HEK293 (cell line): Measurements from ENCODE around the gene CRYAB.
A peak's percentile ranks its signal among the peaks of the same experiment; 100 is the strongest.

Experiments used
- CTCF ChIA-PET: fragments of 350-600 bp; formaldehyde crosslinking; extraction: SDS; loops from one replicate; lab custom pipeline; 2021; ENCODE audit warnings: antibody characterized with exemption; lab: Yijun Ruan, JAX
- POLR2A ChIA-PET: fragments of 300-600 bp; formaldehyde crosslinking; extraction: SDS; loops from one replicate; lab custom pipeline; 2020; ENCODE audit warnings: antibody characterized with exemption, inconsistent platforms; lab: Yijun Ruan, JAX
- H3K27ac ChIP-seq: fragments of 200-500 bp; sonication (Bioruptor generic); 2 replicates; pipeline ENCODE4 v1.5.1; 2014; ENCODE audit warnings: low read depth, low read length, control low read depth, inconsistent platforms; ENCODE audit errors: extremely low read depth
- H3K36me3 ChIP-seq, 2 experiments: fragments of 200-500 bp in 1 of 2; sonication (Bioruptor generic) in 1 of 2; 1 replicate in 1 of 2; 2 replicates in 1 of 2; pipeline ENCODE4 v1.5.1; 2014 to 2017; ENCODE audit warnings: inconsistent platforms in 2 of 2, low read length in 2 of 2; ENCODE audit not compliant: control insufficient read depth in 2 of 2, insufficient read depth in 1 of 2
- H3K4me1 ChIP-seq: fragments of 200-500 bp; sonication (Bioruptor generic); 2 replicates; pipeline ENCODE4 v1.5.1; 2014; ENCODE audit warnings: mild to moderate bottlenecking, low read length, inconsistent platforms; ENCODE audit not compliant: control insufficient read depth, insufficient read depth
- H3K4me3 ChIP-seq: 2 replicates; pipeline ENCODE4 v1.5.1; 2011; ENCODE audit warnings: low read depth, mild to moderate bottlenecking, control low read depth, low read length, moderate library complexity
- H3K9me3 ChIP-seq: fragments of 200-500 bp; sonication (Bioruptor generic); 2 replicates; pipeline ENCODE4 v1.5.1; 2014; ENCODE audit warnings: low read depth, low read length, inconsistent platforms; ENCODE audit not compliant: control insufficient read depth, insufficient read depth
- KLF17 ChIP-seq: fragments of 450-650 bp; formaldehyde crosslinking; IDR thresholded peaks from 2 replicates; pipeline ENCODE4 v1.5.1; 2016; ENCODE audit warnings: missing biosample characterization, missing genetic modification characterization
- PBX3 ChIP-seq: sonication (generic); formaldehyde crosslinking; IDR thresholded peaks from 2 replicates; pipeline ENCODE4 v1.8.1; 2022; ENCODE audit warnings: mild to moderate bottlenecking, moderate library complexity, missing genetic modification reagents
- RBAK ChIP-seq: fragments of 450-650 bp; formaldehyde crosslinking; IDR thresholded peaks from 2 replicates; pipeline ENCODE4 v1.5.1; 2016; ENCODE audit warnings: missing biosample characterization, missing genetic modification characterization
- ZFP3 ChIP-seq: fragments of 450-650 bp; formaldehyde crosslinking; IDR thresholded peaks from 2 replicates; pipeline ENCODE4 v1.5.1; 2016; ENCODE audit warnings: low read depth, missing biosample characterization, missing genetic modification characterization
- ZFP41 ChIP-seq: fragments of 450-650 bp; formaldehyde crosslinking; IDR thresholded peaks from 2 replicates; pipeline ENCODE4 v1.5.1; 2016; ENCODE audit warnings: missing biosample characterization, missing genetic modification characterization, borderline replicate concordance
- ZNF138 ChIP-seq: fragments of 450-650 bp; formaldehyde crosslinking; IDR thresholded peaks from 2 replicates; pipeline ENCODE4 v1.5.1; 2016; ENCODE audit warnings: missing biosample characterization, missing genetic modification characterization, borderline replicate concordance
- ZNF202 ChIP-seq: fragments of 450-650 bp; formaldehyde crosslinking; IDR thresholded peaks from 2 replicates; pipeline ENCODE4 v1.5.1; 2016; ENCODE audit warnings: missing biosample characterization, missing genetic modification characterization, borderline replicate concordance
- ZNF791 ChIP-seq: fragments of 450-650 bp; formaldehyde crosslinking; IDR thresholded peaks from 2 replicates; pipeline ENCODE4 v1.5.1; 2016; ENCODE audit warnings: missing biosample characterization, missing genetic modification characterization
- TF ChIP-seq, protein P1 (sequence below): fragments of 450-650 bp; formaldehyde crosslinking; conservative IDR thresholded peaks from 2 replicates; pipeline ENCODE4 v1.5.1; 2016; ENCODE audit warnings: low read depth, missing biosample characterization, missing genetic modification characterization
- TF ChIP-seq, protein P2 (sequence below): fragments of 450-650 bp; formaldehyde crosslinking; IDR thresholded peaks from 2 replicates; pipeline ENCODE4 v1.5.1; 2016; ENCODE audit warnings: missing biosample characterization, missing genetic modification characterization
- TF ChIP-seq, protein P3 (sequence below): fragments of 450-650 bp; formaldehyde crosslinking; IDR thresholded peaks from 2 replicates; pipeline ENCODE4; 2016; ENCODE audit warnings: missing biosample characterization, missing genetic modification characterization

Gene CRYAB

DNA sequence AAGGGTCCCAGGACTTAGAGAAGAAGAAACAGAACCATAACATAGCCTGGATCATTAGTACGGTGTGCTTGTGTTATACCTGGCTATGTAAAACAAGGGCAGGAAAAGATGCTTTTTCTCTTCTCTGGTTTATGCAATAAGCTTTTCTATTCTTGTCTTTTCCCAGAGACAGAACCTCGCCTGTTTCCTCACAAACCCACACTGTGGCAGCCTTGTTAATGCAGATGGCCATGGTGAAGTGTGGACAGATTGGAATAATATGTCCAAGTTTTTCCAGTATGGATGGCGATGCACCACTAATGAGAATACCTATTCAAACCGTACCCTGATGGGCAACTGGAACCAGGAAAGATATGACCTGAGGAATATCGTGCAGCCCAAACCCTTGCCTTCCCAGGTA lies 29.4 kb downstream of the CRYAB start (continued):
- TF ChIP-seq, protein P1, sequence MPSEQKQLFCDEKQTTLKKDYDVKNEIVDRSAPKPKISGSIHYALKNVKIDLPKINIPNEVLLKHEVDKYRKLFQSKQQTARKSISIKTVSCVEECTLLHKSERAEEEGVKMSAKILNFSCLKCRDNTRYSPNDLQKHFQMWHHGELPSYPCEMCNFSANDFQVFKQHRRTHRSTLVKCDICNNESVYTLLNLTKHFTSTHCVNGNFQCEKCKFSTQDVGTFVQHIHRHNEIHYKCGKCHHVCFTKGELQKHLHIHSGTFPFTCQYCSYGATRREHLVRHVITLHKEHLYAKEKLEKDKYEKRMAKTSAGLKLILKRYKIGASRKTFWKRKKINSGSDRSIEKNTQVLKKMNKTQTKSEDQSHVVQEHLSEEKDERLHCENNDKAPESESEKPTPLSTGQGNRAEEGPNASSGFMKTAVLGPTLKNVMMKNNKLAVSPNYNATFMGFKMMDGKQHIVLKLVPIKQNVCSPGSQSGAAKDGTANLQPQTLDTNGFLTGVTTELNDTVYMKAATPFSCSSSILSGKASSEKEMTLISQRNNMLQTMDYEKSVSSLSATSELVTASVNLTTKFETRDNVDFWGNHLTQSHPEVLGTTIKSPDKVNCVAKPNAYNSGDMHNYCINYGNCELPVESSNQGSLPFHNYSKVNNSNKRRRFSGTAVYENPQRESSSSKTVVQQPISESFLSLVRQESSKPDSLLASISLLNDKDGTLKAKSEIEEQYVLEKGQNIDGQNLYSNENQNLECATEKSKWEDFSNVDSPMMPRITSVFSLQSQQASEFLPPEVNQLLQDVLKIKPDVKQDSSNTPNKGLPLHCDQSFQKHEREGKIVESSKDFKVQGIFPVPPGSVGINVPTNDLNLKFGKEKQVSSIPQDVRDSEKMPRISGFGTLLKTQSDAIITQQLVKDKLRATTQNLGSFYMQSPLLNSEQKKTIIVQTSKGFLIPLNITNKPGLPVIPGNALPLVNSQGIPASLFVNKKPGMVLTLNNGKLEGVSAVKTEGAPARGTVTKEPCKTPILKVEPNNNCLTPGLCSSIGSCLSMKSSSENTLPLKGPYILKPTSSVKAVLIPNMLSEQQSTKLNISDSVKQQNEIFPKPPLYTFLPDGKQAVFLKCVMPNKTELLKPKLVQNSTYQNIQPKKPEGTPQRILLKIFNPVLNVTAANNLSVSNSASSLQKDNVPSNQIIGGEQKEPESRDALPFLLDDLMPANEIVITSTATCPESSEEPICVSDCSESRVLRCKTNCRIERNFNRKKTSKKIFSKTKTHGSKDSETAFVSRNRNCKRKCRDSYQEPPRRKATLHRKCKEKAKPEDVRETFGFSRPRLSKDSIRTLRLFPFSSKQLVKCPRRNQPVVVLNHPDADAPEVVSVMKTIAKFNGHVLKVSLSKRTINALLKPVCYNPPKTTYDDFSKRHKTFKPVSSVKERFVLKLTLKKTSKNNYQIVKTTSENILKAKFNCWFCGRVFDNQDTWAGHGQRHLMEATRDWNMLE (tag by site-specific recombination): no peak
- TF ChIP-seq ZNF202: no peak

GRCh38 chr11:111879637-111879960 lies 32.0 kb downstream of the CRYAB start:
- peak overlapping the region; percentile 52 for H3K27ac ChIP-seq
- CTCF ChIA-PET: interaction anchor here (0.9 to 1.4 kb wide), 2 partner anchors 8 to 52 kb away, joined by 3 to 10 read pairs; partner anchors contain the start of gene ALG9
- H3K4me3 ChIP-seq: peak overlapping the region; percentile 65
- POLR2A ChIA-PET: interaction anchor here (0.9 kb wide), 1 partner anchor 47 kb away, joined by 4 read pairs; no protein-coding TSS in a partner anchor
- H3K4me1 ChIP-seq: no peaks in the 10 kb centered on the region
- no peaks in the 10 kb centered on the region for H3K9me3 ChIP-seq
- TF ChIP-seq ZFP3 (tag by site-specific recombination) (no peak), RBAK (tag by site-specific recombination) (no peak), ZFP41 (tag by site-specific recombination) (no peak), ZNF138 (no peak), KLF17 (tag by site-specific recombination) (no peak), ZNF791 (tag by site-specific recombination) (no peak), PBX3 (no peak)
- TF ChIP-seq, protein P2, sequence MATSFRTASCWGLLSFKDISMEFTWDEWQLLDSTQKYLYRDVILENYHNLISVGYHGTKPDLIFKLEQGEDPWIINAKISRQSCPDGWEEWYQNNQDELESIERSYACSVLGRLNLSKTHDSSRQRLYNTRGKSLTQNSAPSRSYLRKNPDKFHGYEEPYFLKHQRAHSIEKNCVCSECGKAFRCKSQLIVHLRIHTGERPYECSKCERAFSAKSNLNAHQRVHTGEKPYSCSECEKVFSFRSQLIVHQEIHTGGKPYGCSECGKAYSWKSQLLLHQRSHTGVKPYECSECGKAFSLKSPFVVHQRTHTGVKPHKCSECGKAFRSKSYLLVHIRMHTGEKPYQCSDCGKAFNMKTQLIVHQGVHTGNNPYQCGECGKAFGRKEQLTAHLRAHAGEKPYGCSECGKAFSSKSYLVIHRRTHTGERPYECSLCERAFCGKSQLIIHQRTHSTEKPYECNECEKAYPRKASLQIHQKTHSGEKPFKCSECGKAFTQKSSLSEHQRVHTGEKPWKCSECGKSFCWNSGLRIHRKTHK (tag by site-specific recombination): no peak
- TF ChIP-seq, protein P3, sequence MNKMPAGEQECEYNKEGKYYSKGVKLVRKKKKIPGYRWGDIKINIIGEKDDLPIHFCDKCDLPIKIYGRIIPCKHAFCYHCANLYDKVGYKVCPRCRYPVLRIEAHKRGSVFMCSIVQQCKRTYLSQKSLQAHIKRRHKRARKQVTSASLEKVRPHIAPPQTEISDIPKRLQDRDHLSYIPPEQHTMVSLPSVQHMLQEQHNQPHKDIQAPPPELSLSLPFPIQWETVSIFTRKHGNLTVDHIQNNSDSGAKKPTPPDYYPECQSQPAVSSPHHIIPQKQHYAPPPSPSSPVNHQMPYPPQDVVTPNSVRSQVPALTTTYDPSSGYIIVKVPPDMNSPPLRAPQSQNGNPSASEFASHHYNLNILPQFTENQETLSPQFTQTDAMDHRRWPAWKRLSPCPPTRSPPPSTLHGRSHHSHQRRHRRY (tag by site-specific recombination): no peak
- TF ChIP-seq, all 188 proteins: peak for 0
- H3K36me3 ChIP-seq: peaks cover 0 to 16% of the 10 kb centered on the region in 2 experiments; a peak in 1 of 3 replicates
